ENCODE measurements around the gene LRRC37B.
"Not testable (repeated sequence)": the region's sequence is repeated elsewhere in the genome, so short reads cannot be mapped to it uniquely, and the experiment has no call there.

- not testable (repeated sequence) for TF ChIP-seq EZH2 (IDR thresholded peaks at IDR 0.05); POLR2AphosphoS5 (IDR thresholded peaks at IDR 0.05; ENCODE audit: borderline replicate concordance, low read depth, low read length)
These were observed 34.2 kb downstream of the LRRC37B start for GRCh38 chr17:32041306-32041875.

Measured in SK-N-MC (cell line).